Brain microvascular endothelial cell (primary cell): ENCODE measurements around the gene BTBD6.
A peak's percentile ranks its signal among the peaks of the same experiment; 100 is the strongest.

Experiments used
- DNase-seq: peaks from one replicate; pipeline ENCODE4 v3.0.0-alpha.2; 2020
- H3K27ac ChIP-seq: fragments of 250-450 bp; sonication (Bioruptor Pico); 2 replicates; pipeline ENCODE4 v1.5.1; 2020; ENCODE audit warnings: mild to moderate bottlenecking, moderate library complexity
- H3K27me3 ChIP-seq: fragments of 250-450 bp; sonication (Bioruptor Pico); replicated peaks from 2 replicates; pipeline ENCODE4 v1.5.1; 2020; ENCODE audit warnings: mild to moderate bottlenecking
- H3K36me3 ChIP-seq: fragments of 250-450 bp; sonication (Bioruptor Pico); replicated peaks from 2 replicates; pipeline ENCODE4 v1.5.1; 2020; ENCODE audit warnings: mild to moderate bottlenecking
- H3K4me3 ChIP-seq: 2 replicates; pipeline ENCODE4 v1.5.1; 2011; ENCODE audit warnings: low read depth, mild to moderate bottlenecking, control low read depth, low read length, moderate library complexity
- CTCF ChIP-seq: IDR thresholded peaks from 2 replicates; pipeline ENCODE4 v1.5.1; 2011; ENCODE audit warnings: low read depth, mild to moderate bottlenecking, moderate library complexity, low read length, control low read depth, inconsistent platforms; ENCODE audit errors: missing control alignments
- in situ Hi-C: cut with HindIII; loops from 2 replicates; pipeline ENCODE4 v1.10.0; 2017; ENCODE audit warnings: low sequenced_read_pairs, low pct_ligation_motif_present

Gene BTBD6

GRCh38 chr14:105250008-105250366 is 1.7 kb downstream of the BTBD6 start:
- H3K4me3 ChIP-seq = no peak overlapping the region
- peaks cover 21% of the 10 kb centered on the region for H3K36me3 ChIP-seq
- no peak for TF ChIP-seq CTCF

GRCh38 chr14:105250986-105251385 is 2.7 kb downstream of the BTBD6 start:
- H3K36me3 ChIP-seq = peaks cover 21% of the 10 kb centered on the region
- in situ Hi-C loops = no loop called here
- no peaks in the 10 kb centered on the region for H3K27me3 ChIP-seq
- no peak overlapping the region for H3K4me3 ChIP-seq
- no peak for DNase-seq
- no peak overlapping the region for H3K27ac ChIP-seq
- no peak for TF ChIP-seq CTCF

More at GRCh38 chr14:105250008-105250366, 1.7 kb downstream of the BTBD6 start:
- no peak for DNase-seq
- Histone ChIP-seq H3K27me3 (no peaks in the 10 kb centered on the region), H3K27ac (no peak overlapping the region)
- in situ Hi-C loops = no loop called here

GRCh38 chr14:105251920-105252319 is 3.6 kb downstream of the BTBD6 start:
- Histone ChIP-seq H3K27me3 (no peaks in the 10 kb centered on the region), H3K36me3 (peaks cover 21% of the 10 kb centered on the region), H3K4me3 (no peak overlapping the region), H3K27ac (no peak overlapping the region)
- in situ Hi-C loops = no loop called here
- no peak for DNase-seq
- TF ChIP-seq CTCF = no peak

GRCh38 chr14:105252552-105253328 is 4.4 kb downstream of the BTBD6 start:
- Histone ChIP-seq H3K36me3 (peaks cover 21% of the 10 kb centered on the region), H3K4me3 (no peak overlapping the region), H3K27ac (no peak overlapping the region), H3K27me3 (no peaks in the 10 kb centered on the region)
- no peak for DNase-seq
- no peak for TF ChIP-seq CTCF
- in situ Hi-C loops = no loop called here

- Histone ChIP-seq H3K27me3 (no peaks in the 10 kb centered on the region), H3K36me3 (peaks cover 21% of the 10 kb centered on the region), H3K27ac (no peak overlapping the region), H3K4me3 (no peak overlapping the region)
- no peak for TF ChIP-seq CTCF
- DNase-seq = no peak
- in situ Hi-C loops = no loop called here
Observed at GRCh38 chr14:105253329-105253682, 5.0 kb downstream of the BTBD6 start.

GRCh38 chr14:105255021-105255507 is 6.7 kb downstream of the BTBD6 start:
- peaks cover 16% of the 10 kb centered on the region for H3K36me3 ChIP-seq
- in situ Hi-C loops = no loop called here
- DNase-seq = peak; percentile 12
- H3K4me3 ChIP-seq = no peak overlapping the region
- no peak overlapping the region for H3K27ac ChIP-seq
- no peak for TF ChIP-seq CTCF
- no peaks in the 10 kb centered on the region for H3K27me3 ChIP-seq
